Measurements from ENCODE around the gene IGFLR1.
A peak's percentile ranks its signal among the peaks of the same experiment; 100 is the strongest.
"Not testable (repeated sequence)": the region's sequence is repeated elsewhere in the genome, so short reads cannot be mapped to it uniquely, and the experiment has no call there.

Gene IGFLR1

GRCh38 chr19:35777961-35778360 is 35.7 kb upstream of the IGFLR1 start:
- DNase-seq (ENCODE audit: low read depth in 3 of 3, low spot score in 1 of 3), result no peak

GRCh38 chr19:35777086-35777841 is 35.0 kb upstream of the IGFLR1 start:
- no peak for DNase-seq (ENCODE audit: low read depth in 3 of 3, low spot score in 1 of 3)

GRCh38 chr19:35776102-35776788 is 34.0 kb upstream of the IGFLR1 start:
- DNase-seq (ENCODE audit: low read depth in 3 of 3, low spot score in 1 of 3), result no peak

- DNase-seq (ENCODE audit: low read depth in 3 of 3, low spot score in 1 of 3), result peak; percentile 95 to 97 (median 96)
These were observed 33.2 kb upstream of the IGFLR1 start, which contains the start of gene ARHGAP33 for GRCh38 chr19:35775298-35776101. Gene ARHGAP33, plus strand, starts transcription at chr19:35775564. Its CDS starts 95 bp downstream, at chr19:35775659.

- DNase-seq (ENCODE audit: low read depth in 3 of 3, low spot score in 1 of 3), result no peak
These were observed 32.7 kb upstream of the IGFLR1 start for GRCh38 chr19:35775046-35775297.

GRCh38 chr19:35774274-35775045 is 32.2 kb upstream of the IGFLR1 start:
- no peak for DNase-seq (ENCODE audit: low read depth in 3 of 3, low spot score in 1 of 3)

- no peak for DNase-seq (ENCODE audit: low read depth in 3 of 3, low spot score in 1 of 3)
These were observed 31.0 kb upstream of the IGFLR1 start for GRCh38 chr19:35773020-35773806.

GRCh38 chr19:35772362-35772761 is 30.1 kb upstream of the IGFLR1 start:
- not testable (repeated sequence) for DNase-seq (ENCODE audit: low read depth in 3 of 3, low spot score in 1 of 3)

GRCh38 chr19:35768082-35768421 is 25.8 kb upstream of the IGFLR1 start:
- no peak for DNase-seq (ENCODE audit: low read depth in 3 of 3, low spot score in 1 of 3)

- no peak for DNase-seq (ENCODE audit: low read depth in 3 of 3, low spot score in 1 of 3)
These were observed 25.2 kb upstream of the IGFLR1 start for GRCh38 chr19:35767288-35768081.

- no peak for DNase-seq (ENCODE audit: low read depth in 3 of 3, low spot score in 1 of 3)
These were observed 24.4 kb upstream of the IGFLR1 start for GRCh38 chr19:35766571-35767104.

GRCh38 chr19:35764432-35765315 is 22.4 kb upstream of the IGFLR1 start:
- DNase-seq (ENCODE audit: low read depth in 3 of 3, low spot score in 1 of 3), result no peak

- no peak for DNase-seq (ENCODE audit: low read depth in 3 of 3, low spot score in 1 of 3)
These were observed 18.6 kb upstream of the IGFLR1 start for GRCh38 chr19:35760711-35761349.

GRCh38 chr19:35759697-35760096 is 17.4 kb upstream of the IGFLR1 start:
- DNase-seq (ENCODE audit: low read depth in 3 of 3, low spot score in 1 of 3), result no peak

GRCh38 chr19:35757749-35758608 is 15.7 kb upstream of the IGFLR1 start, which contains the start of gene PROSER3:
Gene PROSER3, plus strand, starts transcription at chr19:35758176. Its CDS starts 40 bp downstream, at chr19:35758216.
- peak; percentile 94 to 96 (median 96) for DNase-seq (ENCODE audit: low read depth in 3 of 3, low spot score in 1 of 3)

- no peak for DNase-seq (ENCODE audit: low read depth in 3 of 3, low spot score in 1 of 3)
These were observed 15.0 kb upstream of the IGFLR1 start for GRCh38 chr19:35757231-35757748.

All from stimulated activated CD4-positive, alpha-beta T cell treated with anti-CD3 and anti-CD28 coated beads, TNF-alpha, amount 100 ng/mL, for 1 hour (primary cell).